ENCODE results near the gene GPM6B.

The GPM6B gene

DNA sequence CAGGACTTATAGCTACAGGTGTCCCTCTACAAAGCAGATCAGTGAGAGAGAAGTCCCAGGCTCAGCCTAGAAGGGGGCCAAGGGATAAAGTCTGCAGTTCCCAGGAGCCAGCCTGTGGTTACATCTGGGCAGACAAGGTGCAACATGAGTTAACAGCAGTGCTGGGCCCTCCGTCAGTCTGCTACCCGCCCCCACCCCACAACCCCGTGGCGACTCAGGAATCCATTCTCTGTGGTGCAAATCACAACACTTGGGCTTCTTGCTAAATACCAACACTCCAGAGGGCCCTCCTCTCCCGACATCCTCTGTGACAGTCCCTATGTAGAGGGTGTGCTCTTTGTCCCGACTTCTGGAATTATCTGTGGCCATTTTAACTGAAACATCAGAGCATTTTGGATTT, 13.8 kb downstream of the GPM6B start:
- H3K4me3 ChIP-seq (ENCODE audit: low read depth, low read length), result no peak overlapping the region

DNA sequence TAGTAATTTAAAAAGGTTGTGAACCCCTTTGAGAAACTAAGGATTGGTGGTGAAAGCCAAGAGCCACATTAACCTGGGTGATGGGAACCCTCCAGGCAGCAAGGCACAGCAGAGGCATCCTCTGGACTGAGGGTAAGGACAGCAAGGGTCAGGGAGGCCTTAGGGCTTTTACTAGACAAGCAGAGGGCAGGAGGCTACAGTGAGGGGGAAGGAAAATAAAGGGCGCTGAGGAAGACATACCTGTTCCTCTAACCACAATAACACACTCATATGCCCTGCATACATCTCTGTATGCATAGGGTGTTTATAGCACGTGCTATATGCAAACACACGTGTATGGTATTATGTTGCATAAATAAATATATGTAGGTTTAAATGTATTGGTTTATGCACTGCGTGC, 18.7 kb downstream of the GPM6B start:
- H3K4me3 ChIP-seq (ENCODE audit: low read depth, low read length), result no peak overlapping the region
- TF ChIP-seq, protein P1, sequence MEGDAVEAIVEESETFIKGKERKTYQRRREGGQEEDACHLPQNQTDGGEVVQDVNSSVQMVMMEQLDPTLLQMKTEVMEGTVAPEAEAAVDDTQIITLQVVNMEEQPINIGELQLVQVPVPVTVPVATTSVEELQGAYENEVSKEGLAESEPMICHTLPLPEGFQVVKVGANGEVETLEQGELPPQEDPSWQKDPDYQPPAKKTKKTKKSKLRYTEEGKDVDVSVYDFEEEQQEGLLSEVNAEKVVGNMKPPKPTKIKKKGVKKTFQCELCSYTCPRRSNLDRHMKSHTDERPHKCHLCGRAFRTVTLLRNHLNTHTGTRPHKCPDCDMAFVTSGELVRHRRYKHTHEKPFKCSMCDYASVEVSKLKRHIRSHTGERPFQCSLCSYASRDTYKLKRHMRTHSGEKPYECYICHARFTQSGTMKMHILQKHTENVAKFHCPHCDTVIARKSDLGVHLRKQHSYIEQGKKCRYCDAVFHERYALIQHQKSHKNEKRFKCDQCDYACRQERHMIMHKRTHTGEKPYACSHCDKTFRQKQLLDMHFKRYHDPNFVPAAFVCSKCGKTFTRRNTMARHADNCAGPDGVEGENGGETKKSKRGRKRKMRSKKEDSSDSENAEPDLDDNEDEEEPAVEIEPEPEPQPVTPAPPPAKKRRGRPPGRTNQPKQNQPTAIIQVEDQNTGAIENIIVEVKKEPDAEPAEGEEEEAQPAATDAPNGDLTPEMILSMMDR (IDR thresholded peaks at IDR 0.05; ENCODE audit: low read depth, low read length), result no peak

More for the DNA sequence above, 13.8 kb downstream of the GPM6B start:
- TF ChIP-seq, protein P1 (IDR thresholded peaks at IDR 0.05; ENCODE audit: low read depth, low read length), result no peak

DNA sequence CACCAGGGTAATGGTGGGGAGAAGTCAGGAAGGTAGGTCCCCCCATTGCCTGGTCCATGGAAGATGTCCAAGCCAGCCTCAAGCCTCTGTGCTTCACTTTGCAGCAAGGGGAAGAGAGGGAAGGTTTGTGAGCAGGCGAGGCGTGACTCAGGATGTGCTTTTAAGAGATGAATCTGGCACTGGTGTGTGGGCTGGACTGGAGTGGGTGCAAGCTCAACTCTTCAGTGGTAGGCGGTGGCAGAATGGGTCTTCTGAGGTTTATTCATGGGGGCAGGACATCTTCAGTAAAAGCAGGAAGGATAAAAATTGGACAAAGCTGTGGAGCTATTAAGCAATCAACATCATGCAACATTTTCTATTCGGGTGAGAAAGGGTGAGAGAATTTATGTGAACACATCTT, 19.4 kb downstream of the GPM6B start:
- TF ChIP-seq, protein P1 (IDR thresholded peaks at IDR 0.05; ENCODE audit: low read depth, low read length), result no peak
- no peak overlapping the region for H3K4me3 ChIP-seq (ENCODE audit: low read depth, low read length)

DNA sequence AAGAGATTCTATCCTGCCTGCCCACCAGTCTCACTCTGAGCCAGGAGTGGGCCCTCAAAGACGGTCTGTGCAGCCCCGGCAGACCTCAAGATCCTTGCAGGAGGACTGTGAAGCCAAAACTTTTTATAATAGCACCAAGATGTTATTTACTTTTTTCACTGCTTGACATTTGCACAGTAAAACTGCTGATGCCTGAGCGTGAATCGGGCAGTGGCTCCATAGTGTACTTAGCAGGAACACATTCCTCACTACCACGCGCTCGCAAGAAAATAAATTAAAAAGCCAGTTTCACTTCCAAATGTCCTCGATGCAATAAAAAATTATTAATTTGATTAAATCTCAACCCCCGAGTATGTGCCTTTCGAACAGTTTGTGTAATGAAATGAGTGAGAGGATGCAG, 22.5 kb downstream of the GPM6B start:
- TF ChIP-seq, protein P1 (IDR thresholded peaks at IDR 0.05; ENCODE audit: low read depth, low read length), result no peak
- H3K4me3 ChIP-seq (ENCODE audit: low read depth, low read length), result no peak overlapping the region

DNA sequence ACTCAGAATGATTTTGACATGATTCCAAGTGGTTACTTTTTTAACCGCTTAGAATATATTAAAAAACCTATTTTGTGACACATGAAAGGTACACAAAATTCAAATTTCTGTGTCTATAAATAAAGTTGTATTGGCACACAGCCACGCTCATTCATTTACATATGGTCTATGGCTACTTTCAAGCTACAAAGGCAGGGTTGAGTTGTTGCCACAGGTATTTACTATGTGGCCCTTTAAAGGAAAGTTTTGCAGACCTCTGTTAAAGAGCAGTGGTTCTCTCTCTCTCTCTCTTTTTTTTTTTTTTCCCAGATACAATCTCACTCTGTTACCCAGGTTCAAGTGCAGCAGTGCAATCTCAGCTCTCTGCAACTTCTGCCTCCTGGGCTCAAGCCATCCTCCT, 23.0 kb downstream of the GPM6B start:
- TF ChIP-seq, protein P1 (IDR thresholded peaks at IDR 0.05; ENCODE audit: low read depth, low read length), result no peak
- H3K4me3 ChIP-seq (ENCODE audit: low read depth, low read length), result no peak overlapping the region

DNA sequence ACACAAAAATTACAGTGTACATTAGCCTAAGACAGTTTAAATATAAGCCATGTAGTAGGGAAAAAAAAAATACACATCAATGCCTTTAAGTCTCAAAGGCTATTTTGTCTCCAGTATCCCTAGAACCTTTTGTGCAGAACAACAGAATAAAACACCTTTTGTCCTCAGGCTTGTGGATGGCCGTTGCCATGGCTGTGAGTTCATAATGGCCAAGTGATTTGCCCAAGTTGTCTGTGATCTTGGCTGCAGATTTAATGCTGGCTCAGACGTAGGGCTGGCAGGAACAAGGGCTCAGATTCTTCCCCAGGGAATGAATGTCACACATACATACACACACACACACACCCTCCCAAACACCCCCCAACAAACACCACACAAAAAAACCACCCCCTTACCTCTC, 25.3 kb downstream of the GPM6B start:
- TF ChIP-seq, protein P1 (IDR thresholded peaks at IDR 0.05; ENCODE audit: low read depth, low read length), result no peak
- H3K4me3 ChIP-seq (ENCODE audit: low read depth, low read length), result no peak overlapping the region

DNA sequence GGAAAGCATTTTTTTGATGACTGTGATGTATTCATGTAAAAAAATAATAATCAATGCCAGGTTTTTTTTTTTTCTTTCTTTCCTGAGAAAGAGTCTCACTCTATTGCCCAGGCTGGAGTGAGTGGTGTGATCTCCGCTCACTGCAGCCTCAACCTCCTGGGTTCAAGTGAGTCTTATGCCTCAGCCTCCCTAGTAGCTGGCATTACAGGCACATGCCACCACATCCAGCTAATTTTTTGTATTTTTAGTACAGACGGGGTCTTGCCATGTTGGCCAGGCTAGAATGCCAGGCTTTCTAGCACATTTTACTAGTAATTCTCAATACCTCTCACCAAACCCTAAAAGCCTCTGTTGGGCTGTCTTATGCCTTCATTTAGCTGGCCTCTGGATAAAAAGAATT, 25.7 kb downstream of the GPM6B start:
- H3K4me3 ChIP-seq (ENCODE audit: low read depth, low read length), result no peak overlapping the region
- TF ChIP-seq, protein P1 (IDR thresholded peaks at IDR 0.05; ENCODE audit: low read depth, low read length), result no peak
